Neuronal stem cell (in vitro differentiated cells): Measurements from ENCODE around the gene COLEC11.

Experiments
- DNase-seq: peaks from one replicate; pipeline ENCODE4 v3.0.0-alpha.2; 2013; ENCODE audit warnings: low spot score
- H2AFZ ChIP-seq: one replicate; pipeline ENCODE4 v1.6.1; 2013; ENCODE audit warnings: mild to moderate bottlenecking, low read length, inconsistent platforms
- H2AK5ac ChIP-seq: 2 replicates; pipeline ENCODE4 v1.6.1; 2013; ENCODE audit warnings: low read depth, mild to moderate bottlenecking, inconsistent platforms, low read length, moderate library complexity, mixed read lengths
- H2BK120ac ChIP-seq: 2 replicates; pipeline ENCODE4 v1.6.1; 2013; ENCODE audit warnings: low read depth, mild to moderate bottlenecking, inconsistent platforms, low read length, moderate library complexity, mixed read lengths
- H2BK12ac ChIP-seq: one replicate; pipeline ENCODE4 v1.6.1; 2013; ENCODE audit warnings: low read length, inconsistent platforms
- H2BK15ac ChIP-seq: 2 replicates; pipeline ENCODE4 v1.6.1; 2013; ENCODE audit warnings: mild to moderate bottlenecking, low read length, inconsistent platforms, mixed read lengths
- H2BK5ac ChIP-seq: one replicate; pipeline ENCODE4 v1.6.1; 2013; ENCODE audit warnings: inconsistent platforms, mild to moderate bottlenecking, low read length, moderate library complexity
- H3K14ac ChIP-seq: one replicate; pipeline ENCODE4 v1.6.1; 2013; ENCODE audit warnings: low read length, inconsistent platforms
- H3K18ac ChIP-seq: 2 replicates; pipeline ENCODE4 v1.6.1; 2013; ENCODE audit warnings: low read length, inconsistent platforms
- H3K23ac ChIP-seq: 2 replicates; pipeline ENCODE4 v1.6.1; 2013; ENCODE audit warnings: low read depth, mild to moderate bottlenecking, mixed read lengths, low read length, inconsistent platforms; ENCODE audit not compliant: poor library complexity
- H3K27ac ChIP-seq: replicated peaks from 3 replicates; pipeline ENCODE4 v1.5.1; 2013; ENCODE audit warnings: low read length, inconsistent platforms
- H3K27me3 ChIP-seq, 3 experiments: 2 replicates each; pipeline ENCODE4 v1.6.1; 2013; ENCODE audit warnings: low read length in 3 of 3, mild to moderate bottlenecking in 2 of 3, inconsistent platforms in 1 of 3, low read depth in 1 of 3, mixed read lengths in 1 of 3, moderate library complexity in 1 of 3; ENCODE audit not compliant: control insufficient read depth in 3 of 3, insufficient read depth in 3 of 3
- H3K36me3 ChIP-seq, 2 donors: replicated peaks in 1 of 2; 2 replicates each; pipeline ENCODE4 v1.6.1; 2013; ENCODE audit warnings: low read length in 2 of 2; ENCODE audit not compliant: control insufficient read depth in 2 of 2, insufficient read depth in 2 of 2
- H3K4ac ChIP-seq: 2 replicates; pipeline ENCODE4 v1.6.1; 2013; ENCODE audit warnings: inconsistent platforms, mild to moderate bottlenecking, low read length, moderate library complexity
- H3K4me1 ChIP-seq, 2 donors: 1 replicate in 1 of 2; 2 replicates in 1 of 2; pipeline ENCODE4 v1.6.1; 2013; ENCODE audit warnings: low read length in 2 of 2, low read depth in 1 of 2; ENCODE audit not compliant: control insufficient read depth in 2 of 2, insufficient read depth in 1 of 2
- H3K4me2 ChIP-seq: one replicate; pipeline ENCODE4 v1.6.1; 2013; ENCODE audit warnings: mild to moderate bottlenecking, low read length, inconsistent platforms; ENCODE audit not compliant: insufficient read depth, poor library complexity, severe bottlenecking
- H3K4me3 ChIP-seq, 2 donors: 2 replicates each; pipeline ENCODE4 v1.5.1; 2013; ENCODE audit warnings: low read length in 2 of 2, mild to moderate bottlenecking in 2 of 2, inconsistent platforms in 1 of 2, moderate library complexity in 1 of 2
- H3K79me1 ChIP-seq: one replicate; pipeline ENCODE4 v1.6.1; 2013; ENCODE audit warnings: low read depth, mild to moderate bottlenecking, inconsistent platforms, low read length, moderate library complexity
- H3K9ac ChIP-seq: one replicate; pipeline ENCODE4 v1.6.1; 2013; ENCODE audit warnings: mild to moderate bottlenecking, low read depth, low read length, inconsistent platforms; ENCODE audit not compliant: poor library complexity
- H3K9me3 ChIP-seq, 2 donors: replicated peaks in 1 of 2; 2 replicates each; pipeline versions ENCODE3 to v1.6.1; 2013; ENCODE audit warnings: low read length in 2 of 2, mild to moderate bottlenecking in 2 of 2, inconsistent platforms in 1 of 2, low read depth in 1 of 2, mixed read lengths in 1 of 2, moderate library complexity in 1 of 2; ENCODE audit not compliant: control insufficient read depth in 2 of 2, insufficient read depth in 1 of 2
- H4K8ac ChIP-seq: one replicate; pipeline ENCODE4 v1.6.1; 2013; ENCODE audit warnings: low read depth, mild to moderate bottlenecking, inconsistent platforms, low read length, moderate library complexity
- H4K91ac ChIP-seq: one replicate; pipeline ENCODE4 v1.6.1; 2013; ENCODE audit warnings: low read length, low read depth, mild to moderate bottlenecking, inconsistent platforms; ENCODE audit not compliant: poor library complexity
- WGBS, 2 donors: extraction: QIAGEN DNeasy Blood & Tissue Kit; methylation state at CpG; one replicate each; pipeline ENCODE4 v1.1.7; 2013; ENCODE audit warnings: missing lambda C conversion rate in 2 of 2, mixed read lengths in 1 of 2; ENCODE audit not compliant: insufficient read length in 2 of 2, insufficient replicate concordance in 1 of 2; ENCODE audit errors: extremely low coverage in 2 of 2; 5-methylcytosine and 5-hydroxymethylcytosine counted together

Gene COLEC11

GRCh38 chr2:3650140-3650920 lies 55.4 kb downstream of the COLEC11 start:
- no peak overlapping the region for H3K4me2 ChIP-seq
- H3K4ac ChIP-seq, result no peak overlapping the region
- peak overlapping the region; percentile 83 for H2BK15ac ChIP-seq
- no peaks in the 10 kb centered on the region for H3K79me1 ChIP-seq
- no CpG with 5 or more reads among the region's 20 CpGs for WGBS, 2 donors
- H3K9ac ChIP-seq, result no peak overlapping the region
- peak overlapping the region; percentile 82 for H4K91ac ChIP-seq
- H3K18ac ChIP-seq, result peak overlapping the region; percentile 81
- peak overlapping the region; percentile 40 for H2BK5ac ChIP-seq
- no peak overlapping the region for H2BK120ac ChIP-seq
- H3K36me3 ChIP-seq, result no peaks in the 10 kb centered on the region
- H3K27me3 ChIP-seq, result peaks cover 0 to 1% (median 0%) of the 10 kb centered on the region in 3 experiments
- peak overlapping the region; percentile 74 for H2AFZ ChIP-seq
- H4K8ac ChIP-seq, result no peak overlapping the region
- H3K14ac ChIP-seq, result peak overlapping the region; percentile 25
- peaks cover 22 to 29% of the 10 kb centered on the region in 2 donors for H3K4me1 ChIP-seq
- H3K4me3 ChIP-seq, result peak overlapping the region in 1 of 2 donors; percentile 30
- H3K23ac ChIP-seq, result no peak overlapping the region
- H2BK12ac ChIP-seq, result peak overlapping the region; percentile 18
- peaks cover 0 to 17% of the 10 kb centered on the region in 2 donors for H3K9me3 ChIP-seq
- DNase-seq, result peak; percentile 18
- peak overlapping the region; percentile 97 for H2AK5ac ChIP-seq
- no peak overlapping the region for H3K27ac ChIP-seq

GRCh38 chr2:3651691-3652648 lies 57.1 kb downstream of the COLEC11 start:
- no CpG with 5 or more reads among the region's 45 CpGs for WGBS, 2 donors

GRCh38 chr2:3652896-3653625 lies 58.1 kb downstream of the COLEC11 start:
- Histone ChIP-seq H4K8ac (no peak overlapping the region), H3K4me3 (no peak overlapping the region), H2BK120ac (peak overlapping the region; percentile 63), H3K9me3 (peaks cover 0 to 17% of the 10 kb centered on the region in 2 donors), H3K4ac (peak overlapping the region; percentile 27), H3K79me1 (no peaks in the 10 kb centered on the region), H2BK5ac (no peak overlapping the region), H3K9ac (no peak overlapping the region), H3K18ac (peak overlapping the region; percentile 89), H2BK15ac (peak overlapping the region; percentile 71), H3K23ac (no peak overlapping the region), H3K4me1 (peaks cover 22 to 37% of the 10 kb centered on the region in 2 donors), H3K36me3 (no peaks in the 10 kb centered on the region), H2AK5ac (peak overlapping the region; percentile 66), H4K91ac (peak overlapping the region; percentile 73), H3K27me3 (peaks cover 0 to 1% (median 0%) of the 10 kb centered on the region in 3 experiments), H2BK12ac (peak overlapping the region; percentile 77), H3K27ac (no peak overlapping the region), H2AFZ (no peak overlapping the region), H3K14ac (no peak overlapping the region), H3K4me2 (no peak overlapping the region)
- DNase-seq, result no peak
- WGBS, 2 donors, result no CpG with 5 or more reads among the region's 9 CpGs

More at GRCh38 chr2:3651691-3652648, 57.1 kb downstream of the COLEC11 start:
- Histone ChIP-seq H3K9ac (peak overlapping the region; percentile 90), H2AK5ac (peak overlapping the region; percentile 66), H3K14ac (peak overlapping the region; percentile 87), H3K4me3 (peak overlapping the region; percentile 31 to 50), H3K23ac (no peak overlapping the region), H2BK12ac (peak overlapping the region; percentile 3), H3K4me2 (peak overlapping the region; percentile 60), H2BK120ac (peak overlapping the region; percentile 56), H3K36me3 (no peaks in the 10 kb centered on the region), H3K4ac (peak overlapping the region; percentile 84), H3K27ac (peak overlapping the region; percentile 98), H3K18ac (peak overlapping the region; percentile 99), H2AFZ (peak overlapping the region; percentile 84), H2BK15ac (peak overlapping the region; percentile 88), H3K9me3 (peaks cover 0 to 17% of the 10 kb centered on the region in 2 donors), H4K8ac (no peak overlapping the region), H3K27me3 (peaks cover 0 to 1% (median 0%) of the 10 kb centered on the region in 3 experiments), H4K91ac (peak overlapping the region; percentile 90), H2BK5ac (peak overlapping the region; percentile 93), H3K79me1 (no peaks in the 10 kb centered on the region), H3K4me1 (peaks cover 22 to 32% of the 10 kb centered on the region in 2 donors)
- peak; percentile 86 for DNase-seq
